Endothelial cell (in vitro differentiated cells): Measurements from ENCODE around the gene TPO. TPM values are rescaled to one million over a fixed set of nuclear protein-coding genes. Genes with fewer than 3 reads are reported as not detected.

ENCODE experiments used
- DNase-seq: peaks from one replicate; pipeline ENCODE4 v3.0.0; 2021; ENCODE audit warnings: low spot score
- H3K27ac Mint-ChIP-seq: one replicate; pipeline ENCODE4 v1.8.0; 2021; ENCODE audit warnings: mixed read lengths, inconsistent platforms; ENCODE audit not compliant: unreplicated experiment
- H3K27me3 Mint-ChIP-seq: one replicate; pipeline ENCODE4 v1.8.0; 2021; ENCODE audit warnings: mild to moderate bottlenecking, moderate library complexity, mixed read lengths, inconsistent platforms; ENCODE audit not compliant: unreplicated experiment
- H3K36me3 Mint-ChIP-seq: one replicate; pipeline ENCODE4 v1.8.0; 2021; ENCODE audit warnings: mild to moderate bottlenecking, low read depth, mixed read lengths, inconsistent platforms; ENCODE audit not compliant: unreplicated experiment
- H3K4me1 Mint-ChIP-seq: one replicate; pipeline ENCODE4 v1.8.0; 2021; ENCODE audit warnings: mild to moderate bottlenecking, mixed read lengths, inconsistent platforms; ENCODE audit not compliant: unreplicated experiment
- H3K4me3 Mint-ChIP-seq: one replicate; pipeline ENCODE4 v1.8.0; 2021; ENCODE audit warnings: mild to moderate bottlenecking, mixed read lengths, inconsistent platforms; ENCODE audit not compliant: unreplicated experiment
- H3K9me3 Mint-ChIP-seq: one replicate; pipeline ENCODE4 v1.8.0; 2021; ENCODE audit warnings: mixed read lengths, inconsistent platforms; ENCODE audit not compliant: unreplicated experiment
- CTCF ChIP-seq: fragments of 200-600 bp; sonication (generic); IDR thresholded peaks from one replicate; pipeline ENCODE4 v1.5.0; 2021; ENCODE audit warnings: antibody characterized with exemption; ENCODE audit not compliant: unreplicated experiment
- total RNA-seq: library from RNA; stranded (reverse); fragmentation: NEBNext Ultra II Directional; extraction: Animal tissue kit (Norgen Biotek cat#: 25700); gene quantifications from one replicate; pipeline ENCODE4 v1.2.1, GENCODE V29; 2021; ENCODE audit not compliant: unreplicated experiment

TPO gene
- total RNA-seq, 1 donor from 2014 or later = 0.41 TPM

- H3K9me3 Mint-ChIP-seq = no peaks in the 10 kb centered on the region
- DNase-seq = no peak
- no peaks in the 10 kb centered on the region for H3K36me3 Mint-ChIP-seq
- peaks cover 7% of the 10 kb centered on the region for H3K27me3 Mint-ChIP-seq
- TF ChIP-seq CTCF = no peak
- no peak overlapping the region for H3K4me3 Mint-ChIP-seq
- H3K4me1 Mint-ChIP-seq = no peaks in the 10 kb centered on the region
- H3K27ac Mint-ChIP-seq = no peak overlapping the region
Measured at GRCh38 chr2:1479346-1479745, 66.1 kb downstream of the TPO start.

- Mint-ChIP-seq H3K36me3 (no peaks in the 10 kb centered on the region), H3K27ac (no peak overlapping the region), H3K4me3 (no peak overlapping the region), H3K4me1 (no peaks in the 10 kb centered on the region), H3K27me3 (peaks cover 7% of the 10 kb centered on the region), H3K9me3 (no peaks in the 10 kb centered on the region)
- DNase-seq = no peak
- no peak for TF ChIP-seq CTCF
Measured at GRCh38 chr2:1480671-1481076, 67.4 kb downstream of the TPO start.

- no peaks in the 10 kb centered on the region for H3K4me1 Mint-ChIP-seq
- peaks cover 7% of the 10 kb centered on the region for H3K27me3 Mint-ChIP-seq
- no peaks in the 10 kb centered on the region for H3K36me3 Mint-ChIP-seq
- DNase-seq = no peak
- H3K9me3 Mint-ChIP-seq = no peaks in the 10 kb centered on the region
- H3K27ac Mint-ChIP-seq = no peak overlapping the region
- H3K4me3 Mint-ChIP-seq = no peak overlapping the region
- TF ChIP-seq CTCF = no peak
Measured at GRCh38 chr2:1481406-1482252, 68.4 kb downstream of the TPO start.

- no peaks in the 10 kb centered on the region for H3K4me1 Mint-ChIP-seq
- H3K9me3 Mint-ChIP-seq = no peaks in the 10 kb centered on the region
- H3K27ac Mint-ChIP-seq = no peak overlapping the region
- no peak for DNase-seq
- no peak for TF ChIP-seq CTCF
- H3K27me3 Mint-ChIP-seq = peaks cover 7% of the 10 kb centered on the region
- H3K4me3 Mint-ChIP-seq = no peak overlapping the region
- H3K36me3 Mint-ChIP-seq = no peaks in the 10 kb centered on the region
Measured at GRCh38 chr2:1482253-1482675, 69.0 kb downstream of the TPO start.

GRCh38 chr2:1482981-1483380, 69.7 kb downstream of the TPO start:
- DNase-seq = no peak
- H3K4me1 Mint-ChIP-seq = no peaks in the 10 kb centered on the region
- H3K9me3 Mint-ChIP-seq = no peaks in the 10 kb centered on the region
- peaks cover 7% of the 10 kb centered on the region for H3K27me3 Mint-ChIP-seq
- H3K27ac Mint-ChIP-seq = no peak overlapping the region
- no peak for TF ChIP-seq CTCF
- no peaks in the 10 kb centered on the region for H3K36me3 Mint-ChIP-seq
- no peak overlapping the region for H3K4me3 Mint-ChIP-seq
